IMR-90 (cell line): ENCODE data around the gene COX4I1. TPM values are rescaled to one million over a fixed set of nuclear protein-coding genes. Genes with fewer than 3 reads are reported as not detected.

ENCODE experiments used
- ATAC-seq: fragments of 200-7000 bp; cut with Tn5 transposase; 2 replicates; pipeline ENCODE4 v1.9.1; 2020; ENCODE audit warnings: low read depth, mild to moderate bottlenecking, moderate library complexity
- BruUV-seq: library from RNA; stranded (reverse); fragments of 400-500 nt; replicated peaks from 2 replicates; lab custom pipeline; 2021; lab: Mats Ljungman, UMichigan
- CTCF ChIA-PET: fragments of 300-600 bp; formaldehyde crosslinking; extraction: SDS; loops from one replicate; lab custom pipeline; 2021; ENCODE audit warnings: antibody characterized with exemption; lab: Yijun Ruan, JAX
- POLR2A ChIA-PET: fragments of 300-600 bp; sonication (Branson Sonifier 250); formaldehyde crosslinking; loops from one replicate; lab custom pipeline; 2022; ENCODE audit warnings: antibody characterized with exemption; ENCODE audit not compliant: unreplicated experiment; lab: Charles Lee
- DNase-seq: peaks from one replicate; pipeline ENCODE4 v3.0.0; 2013
- H2AFZ ChIP-seq: replicated peaks from 2 replicates; pipeline ENCODE3; 2013; ENCODE audit warnings: low read length, mild to moderate bottlenecking; ENCODE audit not compliant: poor library complexity
- H2AK5ac ChIP-seq: 2 replicates; pipeline ENCODE4 v1.6.1; 2013; ENCODE audit warnings: low read depth, low read length, inconsistent platforms
- H2AK9ac ChIP-seq: replicated peaks from 2 replicates; pipeline ENCODE3; 2013; ENCODE audit warnings: mild to moderate bottlenecking, low read depth, low read length, moderate library complexity; ENCODE audit not compliant: poor library complexity
- H2BK120ac ChIP-seq: 2 replicates; pipeline ENCODE4 v1.6.1; 2013; ENCODE audit warnings: low read depth, low read length, inconsistent platforms
- H2BK15ac ChIP-seq: 3 replicates; pipeline ENCODE4 v1.6.1; 2013; ENCODE audit warnings: low read depth, low read length, inconsistent platforms
- H2BK20ac ChIP-seq: 2 replicates; pipeline ENCODE4 v1.6.1; 2013; ENCODE audit warnings: low read depth, mild to moderate bottlenecking, inconsistent platforms, low read length, moderate library complexity
- H2BK5ac ChIP-seq: 2 replicates; pipeline ENCODE4 v1.6.1; 2013; ENCODE audit warnings: mild to moderate bottlenecking, low read depth, low read length, inconsistent platforms; ENCODE audit not compliant: poor library complexity, severe bottlenecking
- H3K14ac ChIP-seq: replicated peaks from 2 replicates; pipeline ENCODE4 v1.6.1; 2013; ENCODE audit warnings: low read depth, low read length, inconsistent platforms
- H3K18ac ChIP-seq: 2 replicates; pipeline ENCODE4 v1.6.1; 2013; ENCODE audit warnings: low read depth, low read length, control low read depth
- H3K23ac ChIP-seq: 2 replicates; pipeline ENCODE4 v1.6.1; 2013; ENCODE audit warnings: low read depth, low read length, inconsistent platforms
- H3K27ac ChIP-seq: 2 replicates; pipeline ENCODE4 v1.5.1; 2013; ENCODE audit warnings: mild to moderate bottlenecking, control low read depth, low read length; ENCODE audit not compliant: insufficient read depth
- H3K27me3 ChIP-seq: 2 replicates; pipeline ENCODE4 v1.6.1; 2013; ENCODE audit warnings: low read length; ENCODE audit not compliant: control insufficient read depth, insufficient read depth
- H3K36me3 ChIP-seq: 2 replicates; pipeline ENCODE4 v1.6.1; 2013; ENCODE audit warnings: low read length, mixed read lengths; ENCODE audit not compliant: control insufficient read depth, insufficient read depth
- H3K4ac ChIP-seq: 2 replicates; pipeline ENCODE4 v1.6.1; 2013; ENCODE audit warnings: low read depth, low read length, inconsistent platforms
- H3K4me1 ChIP-seq: 2 replicates; pipeline ENCODE4 v1.6.1; 2013; ENCODE audit warnings: low read length, mixed read lengths; ENCODE audit not compliant: control insufficient read depth, insufficient read depth
- H3K4me2 ChIP-seq: 2 replicates; pipeline ENCODE4 v1.6.1; 2013; ENCODE audit warnings: low read depth, mild to moderate bottlenecking, control low read depth, low read length, moderate library complexity
- H3K4me3 ChIP-seq: 2 replicates; pipeline ENCODE4 v1.5.1; 2013; ENCODE audit warnings: low read depth, mild to moderate bottlenecking, control low read depth, low read length, moderate library complexity; ENCODE audit not compliant: insufficient read depth
- H3K56ac ChIP-seq: 2 replicates; pipeline ENCODE4 v1.6.1; 2013; ENCODE audit warnings: low read length, inconsistent platforms; ENCODE audit not compliant: insufficient read depth; ENCODE audit errors: extremely low read depth
- H3K79me1 ChIP-seq, 2 experiments: 2 replicates each; pipeline ENCODE4 v1.6.1; 2013; ENCODE audit warnings: low read length in 2 of 2, inconsistent platforms in 1 of 2, low read depth in 1 of 2
- H3K9ac ChIP-seq: 2 replicates; pipeline ENCODE4 v1.6.1; 2013; ENCODE audit warnings: low read depth, low read length, control low read depth
- H3K9me1 ChIP-seq: 2 replicates; pipeline ENCODE4 v1.6.1; 2013; ENCODE audit warnings: low read length, inconsistent platforms; ENCODE audit not compliant: insufficient read depth
- H3K9me3 ChIP-seq: 2 replicates; pipeline ENCODE4 v1.6.1; 2013; ENCODE audit warnings: low read length; ENCODE audit not compliant: control insufficient read depth, insufficient read depth
- H4K20me1 ChIP-seq: 2 replicates; pipeline ENCODE4 v1.6.1; 2013; ENCODE audit warnings: low read length, inconsistent platforms; ENCODE audit not compliant: insufficient read depth
- H4K5ac ChIP-seq: 2 replicates; pipeline ENCODE4 v1.6.1; 2013; ENCODE audit warnings: mild to moderate bottlenecking, low read depth, low read length, control low read depth
- H4K8ac ChIP-seq, 2 experiments: 2 replicates each; pipeline ENCODE4 v1.6.1; 2013; ENCODE audit warnings: low read depth in 2 of 2, low read length in 2 of 2, control low read depth in 1 of 2, inconsistent platforms in 1 of 2
- H4K91ac ChIP-seq: 2 replicates; pipeline ENCODE4 v1.6.1; 2013; ENCODE audit warnings: low read depth, low read length, inconsistent platforms; ENCODE audit not compliant: insufficient read depth
- CTCF ChIP-seq: conservative IDR thresholded peaks from 2 replicates; pipeline ENCODE4 v1.5.1; 2012; ENCODE audit warnings: mild to moderate bottlenecking, low read depth, low read length, improper control_type of control experiment
- RAD21 ChIP-seq: IDR thresholded peaks from 2 replicates; pipeline ENCODE4 v1.6.1; 2012; ENCODE audit warnings: low read length, improper control_type of control experiment
- RFX5 ChIP-seq: IDR thresholded peaks from 2 replicates; pipeline ENCODE4 v1.8.0; 2012; ENCODE audit warnings: low read depth, mild to moderate bottlenecking, low read length, moderate library complexity
- WGBS, 2 experiments: methylation state at CpG; one replicate each; pipeline versions ENCODE4 v1.1.5 to v1.1.7; 2013; ENCODE audit warnings: missing lambda C conversion rate in 2 of 2; ENCODE audit not compliant: insufficient read length in 1 of 2; ENCODE audit errors: extremely low coverage in 2 of 2; 5-methylcytosine and 5-hydroxymethylcytosine counted together
- dilution Hi-C: fragments of 300-500 bp; cut with HindIII; formaldehyde crosslinking; loops from one replicate; pipeline ENCODE4 v1.14.3; 2018; ENCODE audit warnings: low sequenced_read_pairs; ENCODE audit not compliant: unreplicated experiment
- in situ Hi-C: fragments of 300-500 bp; cut with MboI; formaldehyde crosslinking; loops from 3 replicates; pipeline ENCODE4 v1.14.3; 2019; ENCODE audit warnings: low sequenced_read_pairs, inconsistent platforms, mixed read lengths
- intact Hi-C: fragments of 100-400 bp; cut with micrococcal nuclease; formaldehyde crosslinking; loops from 2 replicates; pipeline ENCODE4 v1.10.0; 2022
- polyA plus RNA-seq, 3 experiments: library from polyadenylated mRNA; depleted of rRNA; stranded (reverse); fragments of >200 nt; gene quantifications; 2 replicates each; pipeline ENCODE4 v1.2.3, GENCODE V29; 2012; ENCODE audit warnings: low replicate concordance in 1 of 3
- total RNA-seq: library from RNA; depleted of rRNA; stranded (reverse); fragments of >200 nt; gene quantifications from 2 replicates; pipeline ENCODE4 v1.2.3, GENCODE V29; 2012

The COX4I1 gene
- total and polyA plus RNA-seq, 2 of the 4 experiments (the other 2 are of a cell fraction): 397 to 700 TPM

DNA sequence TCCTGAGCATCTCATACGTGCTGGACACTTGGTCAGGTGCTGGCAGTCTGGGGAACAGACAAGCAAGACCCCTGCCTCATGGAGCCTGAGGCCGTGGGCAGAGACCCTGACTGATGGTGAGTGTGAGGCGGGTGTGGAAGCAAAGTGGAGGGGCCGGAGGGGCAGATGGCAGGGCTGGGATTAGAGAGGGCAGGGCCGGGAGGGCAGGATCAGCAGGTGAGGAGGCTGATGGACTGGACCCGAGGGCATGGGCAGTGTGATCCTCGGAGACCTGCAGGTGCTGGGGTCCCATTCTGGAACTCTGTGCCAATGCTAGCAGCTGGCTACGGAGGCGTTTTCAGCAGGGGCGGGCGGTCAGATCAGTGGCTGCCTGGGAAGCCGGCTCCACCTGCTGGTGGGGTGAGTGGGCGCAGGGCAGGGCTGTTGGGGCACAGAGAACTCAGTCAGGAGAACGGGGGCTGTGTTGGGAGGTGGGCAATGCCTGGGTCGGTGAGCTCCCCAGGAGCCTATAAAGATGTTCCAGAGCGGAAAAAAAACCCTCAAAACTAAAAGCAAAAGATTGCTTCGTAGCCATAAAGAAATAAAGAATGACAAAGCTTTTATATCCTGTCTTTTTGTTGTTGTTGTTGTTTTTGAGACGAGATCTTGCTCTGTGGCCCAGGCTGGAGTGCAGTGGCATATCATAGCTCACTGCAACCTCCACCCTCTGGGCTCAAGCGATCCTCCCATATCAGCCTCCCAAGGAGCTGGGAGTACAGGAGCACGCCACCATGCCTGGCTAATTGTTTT is 39.7 kb upstream of the COX4I1 start:
- WGBS, 2 experiments: 83% methylated on average over 7 of the region's 20 CpGs; no CpG with 5 or more reads in 1 of the 2 experiments
- TF ChIP-seq CTCF (peak; percentile 36; the same call in 1 of the 2 replicates), RAD21 (no peak), RFX5 (no peak)
- in situ Hi-C loops: no loop called here
- no peak overlapping the region for H2AFZ ChIP-seq
- H2BK15ac ChIP-seq: no peak overlapping the region
- peaks cover 7% of the 10 kb centered on the region; the same call in 1 of the 2 replicates for H4K20me1 ChIP-seq
- no peak overlapping the region for H3K4ac ChIP-seq
- H3K27ac ChIP-seq: no peak overlapping the region
- POLR2A ChIA-PET: no interaction called here
- CTCF ChIA-PET: interaction anchor here (1.2 kb wide), 1 partner anchor 18 kb away, joined by 4 read pairs; no protein-coding TSS in a partner anchor
- no peak overlapping the region for H2BK5ac ChIP-seq
- H2BK20ac ChIP-seq: no peak overlapping the region
- H4K5ac ChIP-seq: no peak overlapping the region
- no peak overlapping the region for H3K14ac ChIP-seq
- no peak overlapping the region for H4K91ac ChIP-seq
- H3K9me3 ChIP-seq: no peaks in the 10 kb centered on the region
- DNase-seq (no peak), ATAC-seq (no peak)
- no peak overlapping the region for H3K4me3 ChIP-seq
- no peaks in the 10 kb centered on the region for H3K36me3 ChIP-seq
- intact Hi-C loops: no loop called here
- no peak overlapping the region for H3K23ac ChIP-seq
- H2AK9ac ChIP-seq: no peak overlapping the region
- H2AK5ac ChIP-seq: 0 out of 2 replicates have a peak overlapping the region, but pooled peaks have one; percentile 64
- no peak overlapping the region for H3K9ac ChIP-seq
- H3K4me1 ChIP-seq: peaks cover 11% of the 10 kb centered on the region
- dilution Hi-C loops: no loop called here
- no peak overlapping the region for H3K18ac ChIP-seq
- H3K56ac ChIP-seq: no peak overlapping the region
- no peaks in the 10 kb centered on the region; the same call in 1 of the 2 replicates for H3K27me3 ChIP-seq
- H2BK120ac ChIP-seq: no peak overlapping the region
- H3K79me1 ChIP-seq: no peaks in the 10 kb centered on the region; a peak in 1 of 4 replicates
- no peak overlapping the region for H4K8ac ChIP-seq
- no peak overlapping the region for H3K4me2 ChIP-seq
- peaks cover 8% of the 10 kb centered on the region for H3K9me1 ChIP-seq
- no TSS peak for BruUV-seq
